ENCODE measurements around the gene RIBC2. TPM values are rescaled to one million over a fixed set of nuclear protein-coding genes. Genes with fewer than 3 reads are reported as not detected.

RIBC2 gene
- total and polyA plus RNA-seq, 11 donors: 0.07 to 1.0 TPM; not detected in 9

- Histone ChIP-seq H3K4me1 (no peaks in the 10 kb centered on the region), H3K4me3 (no peak overlapping the region), H3K27ac (no peak overlapping the region), H3K9me3 (peaks cover 0 to 5% (median 0%) of the 10 kb centered on the region in 12 donors), H3K27me3 (peaks cover 0 to 4% (median 0%) of the 10 kb centered on the region in 9 donors), H3K36me3 (no peaks in the 10 kb centered on the region)
- TF ChIP-seq CTCF (IDR thresholded peaks at IDR 0.05) (no peak), POLR2A (IDR thresholded peaks at IDR 0.05) (no peak)
- ATAC-seq (peak in 1 of 4 donors; percentile 17), DNase-seq (no peak)
- intact Hi-C loops (cut with DNase I): no loop called here
- WGBS, 4 donors: 82 to 93% (median 89%) methylated on average over 10 of the region's 10 CpGs
Measured at GRCh38 chr22:45429424-45429823, 15.9 kb downstream of the RIBC2 start.

- WGBS, 4 donors: 82 to 88% (median 83%) methylated on average over 18 of the region's 18 CpGs
- peaks cover 0 to 4% (median 0%) of the 10 kb centered on the region in 9 donors for H3K27me3 ChIP-seq
- H3K27ac ChIP-seq: no peak overlapping the region
- ATAC-seq (no peak), DNase-seq (no peak)
- H3K4me1 ChIP-seq: peaks cover 0 to 6% (median under 1%) of the 10 kb centered on the region in 12 donors
- no peak overlapping the region for H3K4me3 ChIP-seq
- intact Hi-C loops (cut with DNase I): loop anchor here in 3 of 10 donors (5.0 to 10.0 kb wide), 2 partner anchors 115 to 328 kb away; no protein-coding TSS in a partner anchor
- H3K9me3 ChIP-seq: peaks cover 0 to 5% (median 0%) of the 10 kb centered on the region in 12 donors
- TF ChIP-seq POLR2A (IDR thresholded peaks at IDR 0.05): no peak
- no peak for TF ChIP-seq CTCF (IDR thresholded peaks at IDR 0.05)
- no peaks in the 10 kb centered on the region for H3K36me3 ChIP-seq
Measured at GRCh38 chr22:45429981-45430775, 16.7 kb downstream of the RIBC2 start.

- Histone ChIP-seq H3K4me1 (peaks cover 0 to 13% (median 6%) of the 10 kb centered on the region in 12 donors), H3K27ac (no peak overlapping the region), H3K36me3 (no peaks in the 10 kb centered on the region), H3K4me3 (no peak overlapping the region), H3K9me3 (peaks cover 0 to 5% (median 0%) of the 10 kb centered on the region in 12 donors), H3K27me3 (peaks cover 0 to 4% (median 0%) of the 10 kb centered on the region in 9 donors)
- WGBS, 4 donors: 86 to 93% (median 88%) methylated on average over 19 of the region's 19 CpGs
- TF ChIP-seq POLR2A (IDR thresholded peaks at IDR 0.05) (no peak), CTCF (IDR thresholded peaks at IDR 0.05) (no peak)
- ATAC-seq: no peak
- DNase-seq: no peak
- intact Hi-C loops (cut with DNase I): loop anchor here in 3 of 10 donors (5.0 to 10.0 kb wide), 2 partner anchors 116 to 329 kb away; no protein-coding TSS in a partner anchor
Measured at GRCh38 chr22:45430871-45431270, 17.4 kb downstream of the RIBC2 start.

- peak overlapping the region in 9 of 12 donors; percentile 17 to 75 (median 61) for H3K27ac ChIP-seq
- DNase-seq: no peak
- no peak for TF ChIP-seq POLR2A (IDR thresholded peaks at IDR 0.05)
- no peak for TF ChIP-seq CTCF (IDR thresholded peaks at IDR 0.05)
- H3K4me3 ChIP-seq: no peak overlapping the region
- ATAC-seq: peak in 2 of 4 donors; percentile 16 to 36
- H3K36me3 ChIP-seq: no peaks in the 10 kb centered on the region
- WGBS, 4 donors: 87 to 94% (median 90%) methylated on average over 6 of the region's 6 CpGs
- intact Hi-C loops (cut with DNase I): loop anchor here in 9 of 10 donors (1.0 to 10.0 kb wide), 7 partner anchors 118 to 333 kb away; no protein-coding TSS in a partner anchor
- H3K27me3 ChIP-seq: peaks cover 0 to 5% (median 0%) of the 10 kb centered on the region in 9 donors
- H3K9me3 ChIP-seq: no peaks in the 10 kb centered on the region
- H3K4me1 ChIP-seq: peaks cover 0 to 14% (median 6%) of the 10 kb centered on the region in 12 donors
Measured at GRCh38 chr22:45434981-45435380, 21.5 kb downstream of the RIBC2 start.
